ENCODE data around the gene NUDT1. TPM values are rescaled to one million over a fixed set of nuclear protein-coding genes. Genes with fewer than 3 reads are reported as not detected.

Gene NUDT1
- total and polyA plus RNA-seq, 2 experiments from 2014 or later = 54.5 to 163 TPM

- no peak for TF ChIP-seq POLR2AphosphoS5 (IDR thresholded peaks at IDR 0.05; ENCODE audit: low read depth)
Observed at GRCh38 chr7:2299131-2299829, 57.3 kb downstream of the NUDT1 start (continued).

DNA sequence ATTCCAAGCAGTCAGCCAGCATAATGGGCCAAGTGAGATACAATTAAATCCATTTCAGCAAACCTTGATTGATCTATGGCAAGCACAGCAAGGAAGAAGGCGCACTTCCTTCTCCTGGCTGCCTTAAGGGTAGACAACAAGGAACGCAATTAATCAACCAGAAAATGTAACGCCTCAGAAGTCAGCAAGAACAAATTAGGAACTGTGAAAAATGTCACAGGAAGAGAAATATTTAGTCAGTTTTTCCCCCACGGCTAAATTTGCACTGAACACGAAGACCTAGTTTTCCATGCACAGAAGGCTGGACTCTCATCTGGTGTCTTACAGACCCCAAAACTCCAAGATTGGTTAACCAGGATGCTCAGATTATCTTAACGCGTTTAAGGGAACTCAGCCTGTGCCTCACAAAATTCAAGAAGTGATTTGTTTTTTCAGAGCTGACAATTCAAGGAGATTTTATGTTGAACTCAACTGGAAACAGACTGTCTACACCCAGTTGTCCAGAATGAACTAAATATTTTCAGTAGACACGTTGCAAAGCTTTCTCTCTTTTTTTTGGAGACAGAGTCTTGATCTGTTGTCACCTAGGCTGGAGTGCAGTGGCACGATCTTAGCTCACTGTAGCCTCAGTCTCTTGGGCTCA lies 58.0 kb downstream of the NUDT1 start:
- Mint-ChIP-seq H3K4me1 (peaks cover 26% of the 10 kb centered on the region), H3K27me3 (ENCODE audit: insufficient read depth, low read depth, poor library complexity) (peaks cover 17% of the 10 kb centered on the region), H3K9me3 (peaks cover 30% of the 10 kb centered on the region), H3K36me3 (ENCODE audit: low read depth) (peaks cover 28% of the 10 kb centered on the region), H3K4me3 (no peak overlapping the region), H3K27ac (0 out of 2 replicates have a peak overlapping the region, but pooled peaks have one; percentile 21)
- TF ChIP-seq, protein P1, sequence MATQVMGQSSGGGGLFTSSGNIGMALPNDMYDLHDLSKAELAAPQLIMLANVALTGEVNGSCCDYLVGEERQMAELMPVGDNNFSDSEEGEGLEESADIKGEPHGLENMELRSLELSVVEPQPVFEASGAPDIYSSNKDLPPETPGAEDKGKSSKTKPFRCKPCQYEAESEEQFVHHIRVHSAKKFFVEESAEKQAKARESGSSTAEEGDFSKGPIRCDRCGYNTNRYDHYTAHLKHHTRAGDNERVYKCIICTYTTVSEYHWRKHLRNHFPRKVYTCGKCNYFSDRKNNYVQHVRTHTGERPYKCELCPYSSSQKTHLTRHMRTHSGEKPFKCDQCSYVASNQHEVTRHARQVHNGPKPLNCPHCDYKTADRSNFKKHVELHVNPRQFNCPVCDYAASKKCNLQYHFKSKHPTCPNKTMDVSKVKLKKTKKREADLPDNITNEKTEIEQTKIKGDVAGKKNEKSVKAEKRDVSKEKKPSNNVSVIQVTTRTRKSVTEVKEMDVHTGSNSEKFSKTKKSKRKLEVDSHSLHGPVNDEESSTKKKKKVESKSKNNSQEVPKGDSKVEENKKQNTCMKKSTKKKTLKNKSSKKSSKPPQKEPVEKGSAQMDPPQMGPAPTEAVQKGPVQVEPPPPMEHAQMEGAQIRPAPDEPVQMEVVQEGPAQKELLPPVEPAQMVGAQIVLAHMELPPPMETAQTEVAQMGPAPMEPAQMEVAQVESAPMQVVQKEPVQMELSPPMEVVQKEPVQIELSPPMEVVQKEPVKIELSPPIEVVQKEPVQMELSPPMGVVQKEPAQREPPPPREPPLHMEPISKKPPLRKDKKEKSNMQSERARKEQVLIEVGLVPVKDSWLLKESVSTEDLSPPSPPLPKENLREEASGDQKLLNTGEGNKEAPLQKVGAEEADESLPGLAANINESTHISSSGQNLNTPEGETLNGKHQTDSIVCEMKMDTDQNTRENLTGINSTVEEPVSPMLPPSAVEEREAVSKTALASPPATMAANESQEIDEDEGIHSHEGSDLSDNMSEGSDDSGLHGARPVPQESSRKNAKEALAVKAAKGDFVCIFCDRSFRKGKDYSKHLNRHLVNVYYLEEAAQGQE (IDR thresholded peaks at IDR 0.05; ENCODE audit: unreplicated experiment) = no peak
- TF ChIP-seq ZNF331 (CRISPR knock-in tag; IDR thresholded peaks at IDR 0.05; ENCODE audit: low read depth) (no peak), POLR2AphosphoS5 (IDR thresholded peaks at IDR 0.05; ENCODE audit: low read depth) (no peak)
- peak overlapping the region; percentile 88 for H3K27ac ChIP-seq (ENCODE audit: low read depth)
- H3K27me3 ChIP-seq (ENCODE audit: insufficient read depth) = no peaks in the 10 kb centered on the region
- H3K4me3 ChIP-seq = no peak overlapping the region
- peaks cover 51% of the 10 kb centered on the region for H3K79me2 ChIP-seq (replicated peaks; ENCODE audit: insufficient read depth)
- H3K36me3 ChIP-seq (ENCODE audit: insufficient read depth) = no peaks in the 10 kb centered on the region
- no peaks in the 10 kb centered on the region for H3F3A ChIP-seq (replicated peaks; ENCODE audit: low read depth)
- no peak overlapping the region for H3K4me2 ChIP-seq
- peaks cover 9% of the 10 kb centered on the region; the same call in 1 of the 2 replicates for H3K4me1 ChIP-seq (ENCODE audit: insufficient read depth)
- ATAC-seq = no peak
- H4K20me1 ChIP-seq (replicated peaks; ENCODE audit: insufficient read depth) = no peaks in the 10 kb centered on the region
- no peaks in the 10 kb centered on the region for H3K9me2 ChIP-seq (ENCODE audit: insufficient read depth)
- no peak for DNase-seq (ENCODE audit: low spot score)
- no peak overlapping the region for H2AFZ ChIP-seq

Small RNA genes within 50 kb of the gene (microRNA-seq; reads per million reads assigned to microRNA genes)
- not detected for gene MIR6836

Other genes with a start within 250 kb of the NUDT1 start
- gene MAD1L1, start 9.3 kb upstream of the NUDT1 start, total RNA-seq (2014; rRNA removed; shearing (Covaris generic)) = 59.3 and 87.1 TPM in 2 replicates
- gene MAD1L1, start 9.3 kb upstream of the NUDT1 start, polyA plus RNA-seq (2016; fragmentation: Nextera tagmentation; extraction: Ambion mirVana) = 40.3 and 42.9 TPM in 2 replicates
- gene MRM2, start within 50 bp of the NUDT1 start, total RNA-seq (2014; rRNA removed; shearing (Covaris generic)) = 25.3 and 30.0 TPM in 2 replicates
- gene MRM2, start within 50 bp of the NUDT1 start, polyA plus RNA-seq (2016; fragmentation: Nextera tagmentation; extraction: Ambion mirVana) = 37.8 and 41.1 TPM in 2 replicates
- 15.6 and 44.3 TPM in 2 replicates for gene SNX8, start 72.2 kb downstream of the NUDT1 start, total RNA-seq (2014; rRNA removed; shearing (Covaris generic))
- gene SNX8, start 72.2 kb downstream of the NUDT1 start, polyA plus RNA-seq (2016; fragmentation: Nextera tagmentation; extraction: Ambion mirVana) = 49.1 and 50.9 TPM in 2 replicates
- 323 and 355 TPM in 2 replicates for gene EIF3B, start 112.6 kb downstream of the NUDT1 start, total RNA-seq (2014; rRNA removed; shearing (Covaris generic))
- gene EIF3B, start 112.6 kb downstream of the NUDT1 start, polyA plus RNA-seq (2016; fragmentation: Nextera tagmentation; extraction: Ambion mirVana) = 106 and 113 TPM in 2 replicates
- 10.1 and 12.0 TPM in 2 replicates for gene CHST12, start 161.4 kb downstream of the NUDT1 start, total RNA-seq (2014; rRNA removed; shearing (Covaris generic))
- gene CHST12, start 161.4 kb downstream of the NUDT1 start, polyA plus RNA-seq (2016; fragmentation: Nextera tagmentation; extraction: Ambion mirVana) = 13.9 and 14.6 TPM in 2 replicates
- gene GRIFIN, start 234.2 kb downstream of the NUDT1 start, total RNA-seq (2014; rRNA removed; shearing (Covaris generic)) = not detected in 2 replicates
- gene GRIFIN, start 234.2 kb downstream of the NUDT1 start, polyA plus RNA-seq (2016; fragmentation: Nextera tagmentation; extraction: Ambion mirVana) = not detected in 2 replicates

Data from GM23338 (cell line).